ENCODE results near the gene MAML2.

- TF ChIP-seq, protein P1, sequence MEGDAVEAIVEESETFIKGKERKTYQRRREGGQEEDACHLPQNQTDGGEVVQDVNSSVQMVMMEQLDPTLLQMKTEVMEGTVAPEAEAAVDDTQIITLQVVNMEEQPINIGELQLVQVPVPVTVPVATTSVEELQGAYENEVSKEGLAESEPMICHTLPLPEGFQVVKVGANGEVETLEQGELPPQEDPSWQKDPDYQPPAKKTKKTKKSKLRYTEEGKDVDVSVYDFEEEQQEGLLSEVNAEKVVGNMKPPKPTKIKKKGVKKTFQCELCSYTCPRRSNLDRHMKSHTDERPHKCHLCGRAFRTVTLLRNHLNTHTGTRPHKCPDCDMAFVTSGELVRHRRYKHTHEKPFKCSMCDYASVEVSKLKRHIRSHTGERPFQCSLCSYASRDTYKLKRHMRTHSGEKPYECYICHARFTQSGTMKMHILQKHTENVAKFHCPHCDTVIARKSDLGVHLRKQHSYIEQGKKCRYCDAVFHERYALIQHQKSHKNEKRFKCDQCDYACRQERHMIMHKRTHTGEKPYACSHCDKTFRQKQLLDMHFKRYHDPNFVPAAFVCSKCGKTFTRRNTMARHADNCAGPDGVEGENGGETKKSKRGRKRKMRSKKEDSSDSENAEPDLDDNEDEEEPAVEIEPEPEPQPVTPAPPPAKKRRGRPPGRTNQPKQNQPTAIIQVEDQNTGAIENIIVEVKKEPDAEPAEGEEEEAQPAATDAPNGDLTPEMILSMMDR (conservative IDR thresholded peaks at IDR 0.05): no peak
- no peak for TF ChIP-seq ZFX (IDR thresholded peaks at IDR 0.05)
Observed at GRCh38 chr11:96016978-96017502, 326.0 kb downstream of the MAML2 start.

Data from C4-2B (cell line).